HCT116 (cell line): ENCODE measurements around the gene FOXP1.

ENCODE experiments used
- EGR1 ChIP-seq: IDR thresholded peaks from 2 replicates; pipeline ENCODE4 v1.6.1; 2012; ENCODE audit warnings: low read depth
- EZH2 ChIP-seq: fragments of 200-600 bp; sonication (generic); IDR thresholded peaks from 2 replicates; pipeline ENCODE4 v1.6.1; 2017; ENCODE audit warnings: antibody characterized with exemption, mixed run types
- FOSL1 ChIP-seq: IDR thresholded peaks from 2 replicates; pipeline ENCODE4 v1.6.1; 2012; ENCODE audit warnings: low read depth
- MAX ChIP-seq: IDR thresholded peaks from 2 replicates; pipeline ENCODE4 v1.6.1; 2012
- POLR2A ChIP-seq: IDR thresholded peaks from 2 replicates; pipeline ENCODE4 v1.7.0; 2011; ENCODE audit warnings: borderline replicate concordance; ENCODE audit not compliant: insufficient read depth, insufficient read length; ENCODE audit errors: extremely low read depth
- POLR2AphosphoS5 ChIP-seq: IDR thresholded peaks from 2 replicates; pipeline ENCODE4 v1.6.1; 2011; ENCODE audit warnings: mild to moderate bottlenecking, low read depth, low read length, moderate library complexity
- SRF ChIP-seq: IDR thresholded peaks from 2 replicates; pipeline ENCODE4 v1.6.1; 2012; ENCODE audit warnings: low read depth
- YY1 ChIP-seq: IDR thresholded peaks from 2 replicates; pipeline ENCODE4 v1.6.1; 2011; ENCODE audit warnings: low read length, low read depth, moderate library complexity, mild to moderate bottlenecking; ENCODE audit not compliant: insufficient replicate concordance; ENCODE audit errors: extremely low read depth
- ZNF274 ChIP-seq: fragments of 200-500 bp; sonication (Bioruptor generic); IDR thresholded peaks from 2 replicates; pipeline ENCODE4 v1.6.1; 2014; ENCODE audit warnings: mild to moderate bottlenecking, low read depth, low read length, inconsistent platforms

GRCh38 chr3:71438071-71438685 lies 145.3 kb downstream of the FOXP1 start:
- TF ChIP-seq POLR2A (no peak), YY1 (no peak), SRF (no peak), MAX (no peak), EGR1 (no peak), POLR2AphosphoS5 (no peak), FOSL1 (no peak), EZH2 (no peak), ZNF274 (no peak)
